SIG-M5 treated with dmso at 0.1 percent for 504 hours (cell line): ENCODE data around the gene SLC16A3.
"Not testable (repeated sequence)": the region's sequence is repeated elsewhere in the genome, so short reads cannot be mapped to it uniquely, and the experiment has no call there.

Source experiments
- DNase-seq: peaks from one replicate; lab custom pipeline; 2025; ENCODE audit not compliant: unreplicated experiment; lab: John Stamatoyannopoulos, UW

The SLC16A3 gene

DNA sequence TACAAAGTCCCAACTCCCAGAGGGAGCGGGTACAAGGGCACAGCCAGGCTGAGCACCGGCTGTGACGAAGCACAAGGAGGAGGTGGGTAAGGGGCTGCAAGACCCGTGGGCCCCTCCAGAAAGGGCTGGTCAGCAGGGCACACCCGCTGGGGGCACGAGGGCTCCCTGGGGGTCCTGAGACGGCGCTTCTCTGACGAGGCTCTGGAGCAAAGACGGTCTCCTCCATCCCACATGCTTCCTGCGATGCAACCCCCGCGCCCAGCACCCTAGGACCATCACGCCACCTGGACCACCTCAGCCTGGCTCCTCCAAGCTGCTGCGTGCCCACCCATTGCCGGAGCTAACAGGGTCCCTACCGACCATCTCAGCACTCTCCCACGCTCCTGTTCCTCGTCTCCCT lies 24.9 kb upstream of the SLC16A3 start:
- DNase-seq = no peak

DNA sequence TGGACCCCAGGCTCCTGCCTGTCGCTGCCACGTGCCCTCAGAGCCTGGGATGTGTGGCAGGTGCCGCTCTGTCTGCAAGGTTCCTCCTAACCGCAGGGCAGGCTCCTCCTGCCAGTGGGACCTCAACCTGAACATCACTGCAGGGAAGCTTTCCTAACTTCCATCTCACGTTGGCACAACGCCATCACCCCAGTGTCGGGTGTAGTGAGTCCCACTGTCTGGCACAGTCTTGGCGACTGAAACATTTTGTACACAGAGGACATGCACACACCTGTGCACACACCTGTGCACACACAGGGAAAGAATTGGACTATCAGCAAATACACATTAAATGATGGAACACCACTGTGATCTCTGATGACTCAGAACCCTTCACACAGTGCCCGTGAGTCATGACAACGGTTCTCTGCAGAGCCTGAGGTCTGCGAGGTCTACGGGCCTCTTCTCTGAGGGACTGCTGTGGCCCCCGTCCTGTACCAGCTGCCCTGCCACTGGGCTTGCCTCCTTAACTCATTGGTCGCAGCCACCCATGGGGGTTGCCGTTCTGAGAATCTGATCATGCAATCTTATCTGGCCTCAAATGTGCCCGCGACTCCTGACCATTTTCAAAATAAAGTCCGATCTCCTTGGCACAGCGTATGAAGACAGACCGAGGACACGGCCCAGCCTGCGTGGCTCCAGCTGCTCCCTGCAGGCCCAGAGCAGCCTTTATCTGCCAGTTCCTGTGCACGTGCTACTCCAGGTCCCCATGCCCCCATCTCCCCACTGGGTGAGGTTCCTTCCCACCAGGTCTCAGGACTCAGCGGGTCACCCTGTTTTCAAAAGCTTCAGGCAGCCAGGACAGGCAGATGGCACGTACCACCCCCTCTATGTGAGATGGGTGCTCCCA lies 23.8 kb upstream of the SLC16A3 start:
- peak; percentile 13 for DNase-seq

DNA sequence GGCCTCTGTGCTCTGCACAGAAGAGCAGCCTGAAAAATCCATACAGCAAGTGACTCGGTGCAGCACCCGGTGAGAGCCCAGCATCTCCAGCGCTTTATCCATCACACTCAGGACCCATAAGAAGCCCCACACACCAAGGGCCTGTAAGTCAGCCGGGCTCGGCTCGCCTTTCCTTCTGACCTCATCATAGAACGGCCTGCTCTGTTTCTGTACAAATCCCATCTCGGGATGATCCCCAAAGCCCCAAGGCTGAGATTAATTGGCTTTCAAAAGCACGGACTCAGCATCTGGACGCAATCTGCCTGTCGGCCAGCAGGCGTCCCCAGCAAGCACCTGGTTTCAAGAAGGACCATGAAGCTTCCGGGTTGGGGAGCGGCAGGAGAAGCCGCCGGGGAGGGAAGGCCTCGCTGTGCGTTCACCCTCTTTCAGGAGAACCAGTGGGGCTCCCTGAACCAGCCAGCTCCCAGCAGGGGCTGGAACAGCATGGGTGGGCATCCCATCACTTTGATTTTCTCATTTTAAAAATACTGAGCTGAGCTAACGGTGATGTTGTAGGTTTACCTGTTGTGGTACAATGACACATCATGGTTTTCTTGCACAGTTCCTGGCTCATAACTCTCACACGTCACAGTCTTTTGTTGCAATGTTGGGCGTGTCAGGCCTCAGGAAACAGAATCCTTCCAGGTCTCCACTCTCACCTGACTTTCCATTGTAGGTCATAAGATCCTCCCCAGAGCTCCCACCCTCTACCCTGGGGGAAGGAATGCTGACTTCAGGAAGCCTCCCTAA lies 22.9 kb upstream of the SLC16A3 start:
- DNase-seq = peak; percentile 87

DNA sequence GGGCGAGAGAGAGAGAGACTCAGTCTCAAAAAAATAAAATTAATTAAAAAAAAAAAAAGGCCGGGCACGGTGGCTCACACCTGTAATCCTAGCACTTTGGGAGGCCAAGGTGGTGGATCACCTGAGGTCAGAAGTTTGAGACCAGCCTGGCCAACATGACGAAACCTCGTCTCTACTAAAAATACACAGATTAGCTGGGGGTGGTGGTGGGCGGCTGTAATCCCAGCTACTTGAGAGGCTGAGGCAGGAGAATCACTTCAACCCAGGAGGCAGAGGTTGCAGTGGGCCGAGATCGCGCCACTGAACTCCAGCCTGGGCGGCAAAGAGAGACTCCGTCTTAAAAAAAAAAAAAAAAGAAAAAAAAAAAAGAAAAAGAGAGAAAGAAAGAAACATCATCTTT lies 18.2 kb upstream of the SLC16A3 start:
- not testable (repeated sequence) for DNase-seq

DNA sequence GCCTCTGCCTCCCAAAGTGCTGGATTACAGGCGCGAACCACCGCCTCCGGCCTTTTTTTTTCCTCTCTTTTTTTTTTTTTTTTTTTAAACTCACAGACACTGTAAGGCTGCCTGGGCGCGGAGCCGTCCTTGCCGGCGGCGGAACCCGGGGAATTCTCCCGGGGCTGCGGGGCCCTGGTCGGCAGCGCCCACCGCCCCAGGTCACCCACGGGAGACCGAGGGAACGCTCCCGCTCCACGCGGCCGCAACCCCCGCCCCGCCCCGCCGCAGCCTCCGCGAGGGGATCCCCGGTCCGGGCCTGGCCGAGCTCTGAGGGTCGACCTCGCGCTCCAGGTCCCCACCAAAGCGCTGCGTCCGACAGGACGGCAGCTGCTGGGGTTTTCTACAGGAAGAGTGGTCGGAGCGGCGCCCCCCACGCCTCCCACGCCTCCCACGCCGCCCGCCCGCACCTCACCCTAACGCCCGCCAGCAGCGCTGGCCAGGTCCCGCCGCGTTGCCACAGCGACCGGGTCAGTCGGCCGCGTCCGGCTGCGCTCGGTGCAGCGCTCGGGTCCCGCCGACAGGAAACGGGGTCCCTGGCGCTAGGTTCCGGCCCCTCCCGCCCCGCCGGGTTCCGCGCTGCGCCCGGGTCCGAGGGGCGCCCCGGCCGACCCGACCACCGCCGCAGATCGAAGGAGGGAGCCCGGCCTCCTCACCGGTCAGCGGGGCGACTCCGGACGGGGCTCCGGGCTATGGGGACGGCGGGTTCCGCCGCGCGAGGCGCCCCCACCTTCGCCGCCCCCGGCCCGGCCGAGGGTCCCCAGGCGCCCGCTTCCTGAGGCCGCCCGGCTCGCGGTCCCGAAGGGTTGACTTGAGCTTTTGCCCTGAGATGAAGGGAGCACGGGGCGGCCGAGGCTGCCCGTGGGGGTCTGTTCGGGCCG lies 16.3 kb upstream of the SLC16A3 start, which contains the start of gene CCDC57:
Gene CCDC57 (minus strand): TSS at position 512 of the 920 bp plus-strand sequence. CDS start 10,898 bp downstream, outside the sequence.
- peak; percentile 60 for DNase-seq

DNA sequence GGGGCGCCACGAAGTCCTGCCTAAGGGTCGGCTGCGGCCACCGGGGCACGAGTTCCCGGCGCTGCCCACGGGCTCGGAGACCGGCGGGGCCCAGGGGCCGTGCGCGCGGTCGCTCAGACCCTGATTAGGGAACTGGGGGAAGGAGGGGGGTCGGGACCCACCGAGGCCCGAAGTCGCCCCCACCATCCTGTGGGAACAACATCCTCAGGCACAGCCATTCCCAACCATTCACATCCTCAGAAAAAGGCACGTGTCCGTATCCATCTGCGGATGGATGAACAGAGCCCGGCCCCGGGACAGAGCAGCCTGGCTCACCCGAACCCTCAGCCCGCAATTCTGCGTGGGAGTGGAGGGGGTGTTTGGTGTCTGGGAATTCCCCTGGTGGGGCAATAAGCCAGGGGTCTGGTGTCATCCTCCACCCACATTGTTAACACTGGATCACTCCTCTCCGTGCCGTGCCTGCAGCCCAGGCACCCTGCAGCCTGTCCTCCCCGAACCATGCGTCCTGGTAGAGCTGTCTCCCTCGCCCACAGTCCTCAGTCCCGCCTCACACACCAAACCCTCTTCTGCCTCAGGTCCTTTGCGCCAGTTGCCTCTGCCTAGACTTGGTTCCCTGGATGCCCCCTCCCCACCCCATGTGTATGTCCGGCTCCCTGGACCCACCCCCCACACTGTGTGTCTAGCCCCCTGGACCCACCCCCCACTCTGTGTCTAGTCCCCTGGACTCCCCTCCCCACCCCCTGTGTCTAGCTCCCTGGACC lies 15.4 kb upstream of the SLC16A3 start:
- DNase-seq = peak; percentile 14

DNA sequence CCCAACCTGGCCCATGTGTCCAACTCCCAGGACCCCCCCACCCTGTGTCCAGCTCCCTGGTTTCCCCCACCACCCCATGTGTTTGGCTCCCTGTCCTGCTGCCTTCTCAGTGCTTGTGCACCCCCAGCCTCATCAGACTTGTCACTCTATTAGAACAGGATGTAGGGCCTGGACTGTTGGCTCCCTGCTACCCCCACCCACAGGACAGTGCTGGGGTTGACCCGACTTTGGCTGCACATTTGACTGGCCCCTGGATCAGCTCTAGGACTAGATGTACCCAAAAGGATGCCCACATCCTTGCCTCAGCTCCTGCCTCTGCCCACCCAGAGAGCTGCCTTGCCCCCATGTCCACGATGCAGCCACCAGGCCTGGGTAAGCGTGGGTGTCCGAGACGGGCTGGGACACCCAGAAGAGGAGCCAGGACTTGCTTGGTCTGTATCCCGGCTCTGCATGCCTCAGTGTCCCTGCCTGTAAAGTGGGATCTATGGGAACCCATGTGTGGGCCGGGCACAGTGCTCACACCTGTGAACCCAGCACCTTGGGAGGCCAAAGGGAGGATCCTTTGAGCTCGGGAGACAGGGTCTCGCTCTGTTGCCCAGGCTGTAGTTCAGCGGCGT lies 14.7 kb upstream of the SLC16A3 start:
- DNase-seq = no peak

- DNase-seq = peak; percentile 64
Observed at GRCh38 chr17:82215095-82215971, 13.5 kb upstream of the SLC16A3 start.

GRCh38 chr17:82215972-82216300 lies 12.9 kb upstream of the SLC16A3 start:
- DNase-seq = no peak

- DNase-seq = peak; percentile 91
Observed at GRCh38 chr17:82216301-82217119, 12.3 kb upstream of the SLC16A3 start.

- DNase-seq = no peak
Observed at GRCh38 chr17:82217120-82217529, 11.7 kb upstream of the SLC16A3 start.

GRCh38 chr17:82217530-82218204 lies 11.2 kb upstream of the SLC16A3 start:
- peak; percentile 68 for DNase-seq

DNA sequence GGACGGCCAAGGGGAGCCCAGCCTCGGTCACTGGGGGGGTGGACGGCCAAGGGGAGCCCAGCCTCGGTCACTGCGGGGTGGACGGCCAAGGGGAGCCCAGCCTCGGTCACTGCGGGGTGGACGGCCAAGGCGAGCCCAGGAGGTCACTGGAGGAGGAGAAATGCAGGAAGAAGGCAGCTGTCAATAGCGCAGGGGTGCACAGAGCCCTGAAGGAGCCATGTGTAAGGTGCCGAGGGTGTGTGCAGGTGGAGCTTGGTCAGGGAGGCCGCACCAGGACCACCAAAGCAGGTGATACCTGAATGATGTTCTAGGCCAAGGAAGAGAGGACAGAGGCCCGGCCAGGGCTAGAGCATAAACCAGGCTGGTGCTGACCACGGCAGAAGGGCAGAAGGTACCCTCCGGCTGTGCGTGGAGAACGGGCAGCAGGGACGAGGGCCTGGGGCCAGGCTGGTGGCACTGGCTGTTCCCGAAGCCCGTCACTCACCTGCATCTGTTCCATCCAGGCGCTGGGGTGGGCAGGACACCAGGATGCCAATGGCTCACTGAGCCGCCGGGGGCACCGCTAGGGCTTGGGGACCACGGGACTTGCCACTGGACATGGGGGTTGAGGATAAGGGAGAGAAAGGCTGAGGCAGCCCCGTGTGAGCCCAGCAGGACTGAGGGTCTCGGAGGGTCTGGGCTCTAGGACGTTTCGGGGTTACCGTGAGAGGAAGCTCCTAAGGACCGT lies 10.3 kb upstream of the SLC16A3 start:
- DNase-seq = no peak

GRCh38 chr17:82219083-82219482 lies 9.8 kb upstream of the SLC16A3 start:
- DNase-seq = no peak

GRCh38 chr17:82219753-82220709 lies 8.8 kb upstream of the SLC16A3 start:
- no peak for DNase-seq
